Esophagus squamous epithelium (tissue), 5 donors: ENCODE measurements around the gene SH2D6. TPM values are rescaled to one million over a fixed set of nuclear protein-coding genes. Genes with fewer than 3 reads are reported as not detected.
A peak's percentile ranks its signal among the peaks of the same experiment; 100 is the strongest.

Source experiments
- DNase-seq: peaks from one replicate; lab custom pipeline; 2025; lab: John Stamatoyannopoulos, UW
- H3K27ac ChIP-seq, 4 donors: fragments of 200-600 bp; sonication (generic); one replicate each; pipeline ENCODE4 v1.5.1; 2016 to 2019; ENCODE audit warnings: mild to moderate bottlenecking in 1 of 4
- H3K27me3 ChIP-seq, 4 donors: fragments of 200-600 bp; sonication (generic); 1 replicate in 3 of 4; 2 replicates in 1 of 4; pipeline versions ENCODE4 v1.5.1 to v1.6.0; 2017 to 2021; ENCODE audit warnings: antibody characterized with exemption in 1 of 4
- H3K36me3 ChIP-seq, 3 donors: fragments of 200-600 bp; sonication (generic); one replicate each; pipeline ENCODE4 v1.5.1; 2016 to 2019
- H3K4me1 ChIP-seq, 3 donors: fragments of 200-600 bp; sonication (generic); one replicate each; pipeline ENCODE4 v1.5.1; 2017 to 2019
- H3K4me3 ChIP-seq, 4 donors: fragments of 200-600 bp; sonication (generic); 1 replicate in 3 of 4; 2 replicates in 1 of 4; pipeline ENCODE4 v1.5.1; 2016 to 2019; ENCODE audit warnings: mild to moderate bottlenecking in 2 of 4, moderate library complexity in 1 of 4
- H3K9me3 ChIP-seq, 3 donors: fragments of 200-600 bp; sonication (generic); one replicate each; pipeline ENCODE4 v1.5.1; 2016 to 2019
- CTCF ChIP-seq, 6 experiments: fragments of 450-650 bp in 4 of 6; fragments of 200-600 bp in 2 of 6; sonication (generic) in 2 of 6; IDR thresholded peaks; one replicate each; pipeline ENCODE4 v1.5.1; 2016 to 2019; ENCODE audit warnings: antibody characterized with exemption in 6 of 6, mild to moderate bottlenecking in 4 of 6, moderate library complexity in 4 of 6
- POLR2A ChIP-seq, 4 donors: fragments of 450-650 bp; IDR thresholded peaks; one replicate each; pipeline ENCODE4 v1.6.1; 2017; ENCODE audit warnings: antibody characterized with exemption in 4 of 4, mild to moderate bottlenecking in 4 of 4, moderate library complexity in 3 of 4
- WGBS, 2 donors: methylation state at CpG; one replicate each; pipeline ENCODE4 v1.1.5; 2018; 5-methylcytosine and 5-hydroxymethylcytosine counted together
- intact Hi-C: fragments of 100-400 bp; cut with DNase I; formaldehyde crosslinking; loops from one replicate; pipeline ENCODE4 v1.15.0; 2022
- total RNA-seq, 4 donors: library from RNA; depleted of rRNA; stranded (reverse); fragments of >200 nt; gene quantifications; one replicate each; pipeline ENCODE4 v1.1.0, GENCODE V29; 2016
- donor health status: DM: yes; HTN: yes; CAD: no.

Gene SH2D6
- total RNA-seq, 4 donors from 2014 or later: 0.50 TPM; not detected in 3

GRCh38 chr2:85393836-85394235 lies 24.7 kb upstream of the SH2D6 start:
- no peak for DNase-seq
- Histone ChIP-seq H3K27ac (peak overlapping the region in 3 of 4 donors; percentile 26 to 88 (median 39)), H3K4me1 (peaks cover 11 to 55% (median 17%) of the 10 kb centered on the region in 3 donors), H3K27me3 (no peaks in the 10 kb centered on the region), H3K9me3 (no peaks in the 10 kb centered on the region), H3K4me3 (no peak overlapping the region), H3K36me3 (peaks cover 10 to 91% (median 18%) of the 10 kb centered on the region in 3 donors)
- TF ChIP-seq CTCF (IDR thresholded peaks at IDR 0.05): no peak
- TF ChIP-seq POLR2A (IDR thresholded peaks at IDR 0.05): no peak
- WGBS, 2 donors: 57 to 75% methylated on average over 2 to 4 of the region's 4 CpGs
- intact Hi-C loops: no loop called here

- Histone ChIP-seq H3K4me3 (no peak overlapping the region), H3K36me3 (peaks cover 10 to 91% (median 18%) of the 10 kb centered on the region in 3 donors), H3K27me3 (no peaks in the 10 kb centered on the region), H3K4me1 (peaks cover 11 to 56% (median 17%) of the 10 kb centered on the region in 3 donors), H3K9me3 (no peaks in the 10 kb centered on the region), H3K27ac (peak overlapping the region in 3 of 4 donors; percentile 26 to 88 (median 39))
- intact Hi-C loops: no loop called here
- 60 to 64% methylated on average over 4 of the region's 4 CpGs for WGBS, 2 donors
- no peak for TF ChIP-seq CTCF (IDR thresholded peaks at IDR 0.05)
- TF ChIP-seq POLR2A (IDR thresholded peaks at IDR 0.05): no peak
- DNase-seq: no peak
Observed at GRCh38 chr2:85394261-85394681, 24.2 kb upstream of the SH2D6 start.

- Histone ChIP-seq H3K27ac (peak overlapping the region in 2 of 4 donors; percentile 88 to 89), H3K27me3 (no peaks in the 10 kb centered on the region), H3K36me3 (peaks cover 6 to 91% (median 17%) of the 10 kb centered on the region in 3 donors), H3K4me3 (no peak overlapping the region), H3K4me1 (peaks cover 11 to 56% (median 17%) of the 10 kb centered on the region in 3 donors), H3K9me3 (no peaks in the 10 kb centered on the region)
- TF ChIP-seq CTCF (IDR thresholded peaks at IDR 0.05): no peak
- TF ChIP-seq POLR2A (IDR thresholded peaks at IDR 0.05): no peak
- 51 to 60% methylated on average over 2 to 3 of the region's 6 CpGs for WGBS, 2 donors
- DNase-seq: no peak
- intact Hi-C loops: no loop called here
Observed at GRCh38 chr2:85394976-85395375, 23.5 kb upstream of the SH2D6 start.

GRCh38 chr2:85395912-85396475 lies 22.5 kb upstream of the SH2D6 start:
- TF ChIP-seq POLR2A (IDR thresholded peaks at IDR 0.05) (no peak), CTCF (IDR thresholded peaks at IDR 0.05) (no peak)
- Histone ChIP-seq H3K27me3 (no peaks in the 10 kb centered on the region), H3K9me3 (no peaks in the 10 kb centered on the region), H3K27ac (peak overlapping the region; percentile 81 to 89 (median 86)), H3K4me1 (peaks cover 11 to 56% (median 17%) of the 10 kb centered on the region in 3 donors), H3K36me3 (peaks cover 6 to 91% (median 14%) of the 10 kb centered on the region in 3 donors), H3K4me3 (peak overlapping the region in 1 of 4 donors; percentile 21)
- intact Hi-C loops: no loop called here
- DNase-seq: no peak
- 78 to 79% methylated on average over 14 of the region's 14 CpGs for WGBS, 2 donors
